MCF 10A (cell line): ENCODE data around the gene LOXHD1. TPM values are rescaled to one million over a fixed set of nuclear protein-coding genes. Genes with fewer than 3 reads are reported as not detected.

ENCODE experiments used
- BruUV-seq: library from RNA; stranded (reverse); fragments of 400-500 nt; replicated peaks from 2 replicates; lab custom pipeline; 2021; lab: Mats Ljungman, UMichigan
- CTCF ChIA-PET: fragments of 300-600 bp; sonication (Branson Sonifier 250); formaldehyde crosslinking; extraction: SDS; loops from one replicate; lab custom pipeline; 2021; ENCODE audit warnings: antibody characterized with exemption, inconsistent platforms; lab: Yijun Ruan, JAX
- POLR2A ChIA-PET: fragments of 300-600, 350-650 bp; sonication (Branson Sonifier 250); formaldehyde crosslinking; extraction: SDS; loops from one replicate; lab custom pipeline; 2020; ENCODE audit warnings: antibody characterized with exemption, inconsistent platforms; lab: Yijun Ruan, JAX
- DNase-seq: peaks from one replicate; pipeline ENCODE4 v3.0.0-alpha.2; 2018; ENCODE audit not compliant: unreplicated experiment
- H3K27ac Mint-ChIP-seq: one replicate; pipeline ENCODE4 v1.8.0; 2022; ENCODE audit warnings: mild to moderate bottlenecking, low read depth, mixed read lengths; ENCODE audit not compliant: unreplicated experiment
- H3K27me3 Mint-ChIP-seq: one replicate; pipeline ENCODE4 v1.8.0; 2022; ENCODE audit warnings: mixed read lengths; ENCODE audit not compliant: insufficient read depth, unreplicated experiment
- H3K36me3 Mint-ChIP-seq: one replicate; pipeline ENCODE4 v1.8.0; 2022; ENCODE audit warnings: mild to moderate bottlenecking, moderate library complexity, mixed read lengths; ENCODE audit not compliant: insufficient read depth, unreplicated experiment
- H3K4me1 Mint-ChIP-seq: one replicate; pipeline ENCODE4 v1.8.0; 2022; ENCODE audit warnings: mixed read lengths; ENCODE audit not compliant: insufficient read depth, unreplicated experiment
- H3K4me3 Mint-ChIP-seq: one replicate; pipeline ENCODE4 v1.8.0; 2022; ENCODE audit warnings: mild to moderate bottlenecking, moderate library complexity, mixed read lengths; ENCODE audit not compliant: unreplicated experiment
- H3K9me3 Mint-ChIP-seq: one replicate; pipeline ENCODE4 v1.8.0; 2022; ENCODE audit warnings: mixed read lengths; ENCODE audit not compliant: unreplicated experiment
- intact Hi-C: fragments of 100-400 bp; cut with micrococcal nuclease; formaldehyde crosslinking; loops from 2 replicates; pipeline ENCODE4 v1.14.1; 2022
- total RNA-seq: library from RNA; stranded (reverse); gene quantifications from 2 replicates; pipeline ENCODE4 v1.2.3, GENCODE V29; 2022
- TF ChIP-seq, protein P1 (sequence below): fragments of 200-600 bp; IDR thresholded peaks from one replicate; pipeline ENCODE4 v1.8.0; 2022; ENCODE audit warnings: antibody characterized with exemption, mild to moderate bottlenecking; ENCODE audit not compliant: unreplicated experiment

Gene LOXHD1
- total RNA-seq, 1 experiment from 2014 or later, result not detected

DNA sequence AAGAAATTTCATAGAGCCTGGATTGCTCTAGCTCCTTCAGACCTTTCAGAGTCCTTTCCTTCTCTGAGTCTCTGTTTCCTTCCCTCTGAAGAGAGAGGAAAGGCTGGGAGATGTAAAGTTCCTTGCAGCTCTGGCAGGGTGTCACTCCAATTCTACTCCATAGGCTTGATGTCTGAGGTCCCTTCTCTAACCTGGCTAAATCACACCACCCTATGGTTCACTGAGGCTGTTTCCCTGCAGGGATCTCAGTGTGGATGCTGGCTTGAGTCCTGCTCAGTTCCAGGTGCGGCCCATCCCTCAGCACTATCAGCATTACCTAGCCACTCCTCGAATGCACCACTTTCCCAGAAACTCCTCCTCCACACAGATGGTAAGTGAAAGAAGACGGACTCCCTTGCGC lies 209.7 kb downstream of the LOXHD1 start:
- TF ChIP-seq, protein P1, sequence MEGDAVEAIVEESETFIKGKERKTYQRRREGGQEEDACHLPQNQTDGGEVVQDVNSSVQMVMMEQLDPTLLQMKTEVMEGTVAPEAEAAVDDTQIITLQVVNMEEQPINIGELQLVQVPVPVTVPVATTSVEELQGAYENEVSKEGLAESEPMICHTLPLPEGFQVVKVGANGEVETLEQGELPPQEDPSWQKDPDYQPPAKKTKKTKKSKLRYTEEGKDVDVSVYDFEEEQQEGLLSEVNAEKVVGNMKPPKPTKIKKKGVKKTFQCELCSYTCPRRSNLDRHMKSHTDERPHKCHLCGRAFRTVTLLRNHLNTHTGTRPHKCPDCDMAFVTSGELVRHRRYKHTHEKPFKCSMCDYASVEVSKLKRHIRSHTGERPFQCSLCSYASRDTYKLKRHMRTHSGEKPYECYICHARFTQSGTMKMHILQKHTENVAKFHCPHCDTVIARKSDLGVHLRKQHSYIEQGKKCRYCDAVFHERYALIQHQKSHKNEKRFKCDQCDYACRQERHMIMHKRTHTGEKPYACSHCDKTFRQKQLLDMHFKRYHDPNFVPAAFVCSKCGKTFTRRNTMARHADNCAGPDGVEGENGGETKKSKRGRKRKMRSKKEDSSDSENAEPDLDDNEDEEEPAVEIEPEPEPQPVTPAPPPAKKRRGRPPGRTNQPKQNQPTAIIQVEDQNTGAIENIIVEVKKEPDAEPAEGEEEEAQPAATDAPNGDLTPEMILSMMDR, result no peak
- H3K27me3 Mint-ChIP-seq, result no peaks in the 10 kb centered on the region
- H3K36me3 Mint-ChIP-seq, result peaks cover 11% of the 10 kb centered on the region
- H3K27ac Mint-ChIP-seq, result no peak overlapping the region
- ChIA-PET CTCF (interaction anchor here (1.0 to 1.2 kb wide), 2 partner anchors 59 to 175 kb away, joined by 3 to 4 read pairs; no protein-coding TSS in a partner anchor), POLR2A (no interaction called here)
- no peaks in the 10 kb centered on the region for H3K4me1 Mint-ChIP-seq
- BruUV-seq, result no TSS peak
- H3K4me3 Mint-ChIP-seq, result no peak overlapping the region
- DNase-seq, result no peak
- intact Hi-C loops, result no loop called here
- no peaks in the 10 kb centered on the region for H3K9me3 Mint-ChIP-seq

DNA sequence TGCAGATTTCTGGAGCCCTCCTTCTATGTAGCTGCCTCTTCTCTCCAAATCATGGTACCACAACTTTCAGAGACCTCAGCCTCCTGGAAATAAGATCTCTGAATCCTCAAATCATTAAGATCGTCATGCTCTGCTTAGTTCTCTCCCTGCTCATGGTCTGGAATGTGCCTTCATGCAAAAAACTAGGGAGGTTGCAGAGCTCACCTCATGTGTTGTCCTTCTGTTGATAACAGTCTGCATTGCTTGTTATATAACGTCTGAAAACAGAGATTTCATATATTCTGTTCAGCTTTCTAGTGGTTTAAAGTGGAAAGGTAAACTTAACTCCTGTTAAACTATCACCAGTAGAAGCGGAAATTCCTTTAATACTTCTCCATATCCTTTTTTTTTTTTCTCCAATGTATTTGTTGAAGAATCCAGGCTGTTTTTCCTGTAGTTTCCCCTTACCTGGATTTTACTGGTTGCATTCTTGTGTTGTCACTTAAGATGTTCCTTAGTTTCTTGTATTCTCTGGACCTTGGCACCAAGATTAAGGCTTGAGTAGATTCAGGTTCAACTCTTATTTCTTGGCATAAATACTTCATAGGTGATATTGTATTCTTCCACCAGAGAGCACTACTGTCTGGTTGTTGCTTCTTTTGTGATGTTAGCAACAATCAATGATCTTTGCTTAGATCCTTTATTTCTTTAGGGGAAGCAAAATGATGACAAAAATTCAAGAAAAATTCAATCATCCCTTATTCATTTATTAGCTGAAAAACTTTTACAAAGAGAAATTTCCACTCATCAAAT lies 211.3 kb downstream of the LOXHD1 start:
- intact Hi-C loops, result no loop called here
- CTCF ChIA-PET, result interaction anchor here (0.6 to 1.1 kb wide), 6 partner anchors 8 to 281 kb away, joined by 3 to 7 read pairs (median 4); no protein-coding TSS in a partner anchor

DNA sequence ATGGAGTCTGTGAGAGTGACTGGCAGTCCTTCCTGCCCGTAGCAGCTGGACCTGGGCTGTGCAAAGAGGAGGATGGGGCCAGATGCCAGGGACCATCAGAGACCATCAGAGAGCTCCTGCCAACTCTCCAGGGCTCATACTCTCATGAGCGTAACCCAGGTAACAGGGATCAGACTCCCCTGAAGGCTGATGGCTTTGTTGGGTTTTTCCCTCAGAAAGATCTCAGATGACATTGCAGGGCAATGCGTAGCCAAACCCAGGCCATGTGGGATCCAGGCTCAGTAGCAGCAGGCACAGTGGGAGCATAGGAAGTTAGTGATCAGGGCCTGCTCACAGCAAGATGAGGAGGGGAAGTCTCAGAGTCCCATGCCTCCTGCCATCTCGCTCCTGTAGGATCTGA lies 218.0 kb downstream of the LOXHD1 start:
- BruUV-seq, result no TSS peak
- Mint-ChIP-seq H3K9me3 (no peaks in the 10 kb centered on the region), H3K27me3 (no peaks in the 10 kb centered on the region), H3K4me1 (no peaks in the 10 kb centered on the region), H3K4me3 (no peak overlapping the region), H3K27ac (no peak overlapping the region), H3K36me3 (peaks cover 5% of the 10 kb centered on the region)
- intact Hi-C loops, result no loop called here
- ChIA-PET POLR2A (no interaction called here), CTCF (interaction anchor here (0.5 kb wide), 1 partner anchor 173 kb away, joined by 3 read pairs; no protein-coding TSS in a partner anchor)
- TF ChIP-seq, protein P1, result no peak
- DNase-seq, result no peak

More for the DNA sequence above, 211.3 kb downstream of the LOXHD1 start:
- Mint-ChIP-seq H3K4me1 (no peaks in the 10 kb centered on the region), H3K27ac (no peak overlapping the region), H3K4me3 (no peak overlapping the region), H3K9me3 (no peaks in the 10 kb centered on the region), H3K36me3 (peaks cover 11% of the 10 kb centered on the region), H3K27me3 (no peaks in the 10 kb centered on the region)
- no TSS peak for BruUV-seq
- POLR2A ChIA-PET, result no interaction called here
- TF ChIP-seq, protein P1, result no peak
- no peak for DNase-seq

DNA sequence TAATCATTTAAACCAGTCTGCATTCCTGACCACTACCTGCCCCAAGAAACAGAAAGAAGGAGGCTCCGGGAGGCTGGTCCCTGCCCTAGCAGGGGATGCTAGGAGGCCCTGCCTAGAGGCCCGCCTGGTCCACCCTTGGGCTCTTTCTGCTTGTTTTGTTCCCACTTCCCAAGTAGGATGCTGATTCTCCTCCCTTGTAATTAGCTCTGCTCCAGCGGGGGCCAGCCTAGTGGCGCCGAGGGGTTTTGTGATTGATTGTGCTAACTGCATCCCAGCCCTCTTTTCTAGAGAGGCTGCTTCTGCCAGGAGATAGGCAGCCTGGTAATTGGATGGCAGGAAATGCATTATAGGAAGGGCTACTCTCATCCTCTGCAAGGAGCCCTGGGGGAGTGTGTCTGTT lies 220.0 kb downstream of the LOXHD1 start:
- no TSS peak for BruUV-seq
- H3K27ac Mint-ChIP-seq, result no peak overlapping the region
- no peaks in the 10 kb centered on the region for H3K9me3 Mint-ChIP-seq
- H3K27me3 Mint-ChIP-seq, result no peaks in the 10 kb centered on the region
- H3K4me1 Mint-ChIP-seq, result peaks cover under 1% of the 10 kb centered on the region
- ChIA-PET CTCF (interaction anchor here (1.0 kb wide), 1 partner anchor 9 kb away, joined by 3 read pairs; no protein-coding TSS in a partner anchor), POLR2A (no interaction called here)
- TF ChIP-seq, protein P1, result no peak
- intact Hi-C loops, result no loop called here
- peaks cover 10% of the 10 kb centered on the region for H3K36me3 Mint-ChIP-seq
- no peak overlapping the region for H3K4me3 Mint-ChIP-seq
- DNase-seq, result no peak
